GM23338 (cell line): ENCODE measurements around the gene TIAM1. TPM values are rescaled to one million over a fixed set of nuclear protein-coding genes. Genes with fewer than 3 reads are reported as not detected.

Source experiments
- ATAC-seq: fragments of 200-7000 bp; cut with Tn5 transposase; 3 replicates; pipeline ENCODE4 v1.9.1; 2020
- DNase-seq: peaks from one replicate; pipeline ENCODE4 v3.0.0-alpha.2; 2015; ENCODE audit warnings: low spot score
- H2AFZ ChIP-seq: fragments of 200-600 bp; sonication (generic); 2 replicates; pipeline ENCODE4 v1.8.0; 2016; ENCODE audit warnings: antibody characterized with exemption, mild to moderate bottlenecking, moderate library complexity
- H3F3A ChIP-seq: fragments of 200-600 bp; sonication (generic); replicated peaks from 2 replicates; pipeline ENCODE4 v1.8.0; 2017; ENCODE audit warnings: antibody characterized with exemption, mixed run types, low read depth
- H3K27ac ChIP-seq: fragments of 200-600 bp; sonication (generic); 2 replicates; pipeline ENCODE4 v1.6.1; 2016; ENCODE audit warnings: low read depth
- H3K27me3 ChIP-seq: fragments of 200-600 bp; sonication (generic); 2 replicates; pipeline ENCODE4 v1.8.0; 2016; ENCODE audit warnings: mild to moderate bottlenecking, mixed run types, moderate library complexity; ENCODE audit not compliant: insufficient read depth
- H3K36me3 ChIP-seq: fragments of 200-600 bp; sonication (generic); 2 replicates; pipeline ENCODE4 v1.8.0; 2016; ENCODE audit warnings: mild to moderate bottlenecking; ENCODE audit not compliant: insufficient read depth
- H3K4me1 ChIP-seq: fragments of 200-600 bp; sonication (generic); 2 replicates; pipeline ENCODE4 v1.8.0; 2016; ENCODE audit warnings: mild to moderate bottlenecking, moderate library complexity; ENCODE audit not compliant: insufficient read depth
- H3K4me2 ChIP-seq: fragments of 200-600 bp; sonication (generic); 2 replicates; pipeline ENCODE4 v1.7.1; 2017; ENCODE audit warnings: mixed run types
- H3K4me3 ChIP-seq: fragments of 200-600 bp; sonication (generic); 2 replicates; pipeline ENCODE4 v1.6.1; 2016; ENCODE audit warnings: mixed run types
- H3K79me2 ChIP-seq: fragments of 200-600 bp; sonication (generic); replicated peaks from 2 replicates; pipeline ENCODE4 v1.8.0; 2017; ENCODE audit warnings: mild to moderate bottlenecking; ENCODE audit not compliant: insufficient read depth
- H3K9me2 ChIP-seq: fragments of 200-600 bp; sonication (generic); 2 replicates; pipeline ENCODE4 v1.8.0; 2017; ENCODE audit not compliant: insufficient read depth
- H4K20me1 ChIP-seq: fragments of 200-600 bp; sonication (generic); replicated peaks from 2 replicates; pipeline ENCODE4 v1.8.0; 2017; ENCODE audit warnings: mild to moderate bottlenecking; ENCODE audit not compliant: insufficient read depth
- H3K27ac Mint-ChIP-seq: 2 replicates; pipeline ENCODE4 v1.8.0; 2020; ENCODE audit warnings: inconsistent platforms, mild to moderate bottlenecking, moderate library complexity, mixed read lengths
- H3K27me3 Mint-ChIP-seq: 3 replicates; pipeline ENCODE4 v1.8.0; 2022; ENCODE audit warnings: low read depth, mild to moderate bottlenecking, moderate library complexity, mixed read lengths, inconsistent platforms; ENCODE audit not compliant: insufficient read depth, poor library complexity
- H3K36me3 Mint-ChIP-seq: 3 replicates; pipeline ENCODE4 v1.8.0; 2021; ENCODE audit warnings: low read depth, mild to moderate bottlenecking, inconsistent platforms, moderate library complexity, mixed read lengths
- H3K4me1 Mint-ChIP-seq: 3 replicates; pipeline ENCODE4 v1.8.0; 2020; ENCODE audit warnings: mild to moderate bottlenecking, inconsistent platforms, mixed read lengths
- H3K4me3 Mint-ChIP-seq: 3 replicates; pipeline ENCODE4 v1.8.0; 2021; ENCODE audit warnings: moderate library complexity, mild to moderate bottlenecking, inconsistent platforms, mixed read lengths
- H3K9me3 Mint-ChIP-seq: 3 replicates; pipeline ENCODE4 v1.8.0; 2020; ENCODE audit warnings: moderate library complexity, mild to moderate bottlenecking, inconsistent platforms, mixed read lengths
- POLR2AphosphoS5 ChIP-seq: IDR thresholded peaks from 2 replicates; pipeline ENCODE4 v1.6.1; 2016; ENCODE audit warnings: antibody characterized with exemption, low read depth
- STAT1 ChIP-seq: IDR thresholded peaks from one replicate; pipeline ENCODE4 v1.6.1; 2016; ENCODE audit warnings: antibody characterized with exemption; ENCODE audit not compliant: unreplicated experiment
- ZNF331 ChIP-seq: fragments of 250-450 bp; sonication (Bioruptor Pico); IDR thresholded peaks from 2 replicates; pipeline ENCODE4 v1.5.0; 2020; ENCODE audit warnings: low read depth, mild to moderate bottlenecking, moderate library complexity
- polyA plus RNA-seq: library from polyadenylated mRNA; unstranded; fragments of >200 nt; fragmentation: Nextera tagmentation; extraction: Ambion mirVana; gene quantifications from 2 replicates; pipeline ENCODE4 v1.2.1, GENCODE V29; 2016
- total RNA-seq: library from RNA; depleted of rRNA; stranded (reverse); fragments of >200 nt; shearing (Covaris generic); gene quantifications from 2 replicates; pipeline ENCODE4 v1.2.3, GENCODE V29; 2014
- TF ChIP-seq, protein P1 (sequence below): IDR thresholded peaks from 2 replicates; pipeline ENCODE4 v1.6.1; 2016; ENCODE audit warnings: antibody characterized with exemption
- TF ChIP-seq, protein P2 (sequence below): IDR thresholded peaks from one replicate; pipeline ENCODE4 v1.6.1; 2018; ENCODE audit warnings: antibody characterized with exemption; ENCODE audit not compliant: unreplicated experiment
- TF ChIP-seq, protein P3 (sequence below), 2 experiments: fragments of 200-600 bp in 1 of 2; sonication (generic) in 1 of 2; conservative IDR thresholded peaks; 2 replicates each; pipeline versions ENCODE4 v1.5.1 to v1.6.1; 2016 to 2017; ENCODE audit warnings: antibody characterized with exemption in 2 of 2, low read depth in 2 of 2, mild to moderate bottlenecking in 2 of 2, moderate library complexity in 1 of 2
- TF ChIP-seq, protein P4 (sequence below): fragments of 250-450 bp; sonication (Bioruptor Pico); IDR thresholded peaks from 2 replicates; pipeline ENCODE4 v1.5.0; 2020; ENCODE audit warnings: mild to moderate bottlenecking, moderate library complexity

Gene TIAM1
- total and polyA plus RNA-seq, 2 experiments from 2014 or later, result 18.5 to 20.0 TPM

DNA sequence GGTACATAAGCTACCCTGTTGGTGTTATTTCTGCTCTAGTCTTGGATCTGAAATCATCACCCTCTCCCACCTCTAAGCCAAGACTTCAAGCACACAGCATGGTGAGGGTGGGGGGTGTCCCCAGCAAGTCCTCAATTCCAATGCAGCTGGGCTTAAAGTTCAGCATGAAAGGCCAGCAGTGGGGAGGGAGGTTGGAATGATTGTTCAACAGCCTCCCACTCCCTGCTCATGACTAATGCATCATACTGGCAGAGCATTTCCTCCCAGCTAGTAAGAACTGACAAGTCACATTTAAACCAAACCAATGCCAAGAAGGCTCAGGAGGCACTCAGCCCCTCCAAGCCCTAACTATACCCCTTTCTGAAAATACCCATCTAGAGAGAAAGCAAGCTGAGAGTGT, 50.1 kb downstream of the TIAM1 start:
- H2AFZ ChIP-seq, result no peak overlapping the region
- peaks cover 3% of the 10 kb centered on the region; the same call in 1 of the 2 replicates for H3K4me1 ChIP-seq
- no peaks in the 10 kb centered on the region for H3K36me3 Mint-ChIP-seq
- no peaks in the 10 kb centered on the region for H3K9me3 Mint-ChIP-seq
- no peaks in the 10 kb centered on the region for H3K36me3 ChIP-seq
- no peak overlapping the region for H3K4me2 ChIP-seq
- no peak for DNase-seq
- H3K27ac Mint-ChIP-seq, result no peak overlapping the region; the same call in 1 of the 2 replicates
- no peaks in the 10 kb centered on the region; the same call in 1 of the 2 replicates for H3K79me2 ChIP-seq
- H4K20me1 ChIP-seq, result no peaks in the 10 kb centered on the region
- H3F3A ChIP-seq, result no peaks in the 10 kb centered on the region
- no peak overlapping the region for H3K4me3 ChIP-seq
- H3K27ac ChIP-seq, result no peak overlapping the region
- TF ChIP-seq, protein P1, sequence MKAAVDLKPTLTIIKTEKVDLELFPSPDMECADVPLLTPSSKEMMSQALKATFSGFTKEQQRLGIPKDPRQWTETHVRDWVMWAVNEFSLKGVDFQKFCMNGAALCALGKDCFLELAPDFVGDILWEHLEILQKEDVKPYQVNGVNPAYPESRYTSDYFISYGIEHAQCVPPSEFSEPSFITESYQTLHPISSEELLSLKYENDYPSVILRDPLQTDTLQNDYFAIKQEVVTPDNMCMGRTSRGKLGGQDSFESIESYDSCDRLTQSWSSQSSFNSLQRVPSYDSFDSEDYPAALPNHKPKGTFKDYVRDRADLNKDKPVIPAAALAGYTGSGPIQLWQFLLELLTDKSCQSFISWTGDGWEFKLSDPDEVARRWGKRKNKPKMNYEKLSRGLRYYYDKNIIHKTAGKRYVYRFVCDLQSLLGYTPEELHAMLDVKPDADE, result no peak
- TF ChIP-seq, protein P2, sequence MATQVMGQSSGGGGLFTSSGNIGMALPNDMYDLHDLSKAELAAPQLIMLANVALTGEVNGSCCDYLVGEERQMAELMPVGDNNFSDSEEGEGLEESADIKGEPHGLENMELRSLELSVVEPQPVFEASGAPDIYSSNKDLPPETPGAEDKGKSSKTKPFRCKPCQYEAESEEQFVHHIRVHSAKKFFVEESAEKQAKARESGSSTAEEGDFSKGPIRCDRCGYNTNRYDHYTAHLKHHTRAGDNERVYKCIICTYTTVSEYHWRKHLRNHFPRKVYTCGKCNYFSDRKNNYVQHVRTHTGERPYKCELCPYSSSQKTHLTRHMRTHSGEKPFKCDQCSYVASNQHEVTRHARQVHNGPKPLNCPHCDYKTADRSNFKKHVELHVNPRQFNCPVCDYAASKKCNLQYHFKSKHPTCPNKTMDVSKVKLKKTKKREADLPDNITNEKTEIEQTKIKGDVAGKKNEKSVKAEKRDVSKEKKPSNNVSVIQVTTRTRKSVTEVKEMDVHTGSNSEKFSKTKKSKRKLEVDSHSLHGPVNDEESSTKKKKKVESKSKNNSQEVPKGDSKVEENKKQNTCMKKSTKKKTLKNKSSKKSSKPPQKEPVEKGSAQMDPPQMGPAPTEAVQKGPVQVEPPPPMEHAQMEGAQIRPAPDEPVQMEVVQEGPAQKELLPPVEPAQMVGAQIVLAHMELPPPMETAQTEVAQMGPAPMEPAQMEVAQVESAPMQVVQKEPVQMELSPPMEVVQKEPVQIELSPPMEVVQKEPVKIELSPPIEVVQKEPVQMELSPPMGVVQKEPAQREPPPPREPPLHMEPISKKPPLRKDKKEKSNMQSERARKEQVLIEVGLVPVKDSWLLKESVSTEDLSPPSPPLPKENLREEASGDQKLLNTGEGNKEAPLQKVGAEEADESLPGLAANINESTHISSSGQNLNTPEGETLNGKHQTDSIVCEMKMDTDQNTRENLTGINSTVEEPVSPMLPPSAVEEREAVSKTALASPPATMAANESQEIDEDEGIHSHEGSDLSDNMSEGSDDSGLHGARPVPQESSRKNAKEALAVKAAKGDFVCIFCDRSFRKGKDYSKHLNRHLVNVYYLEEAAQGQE, result no peak
- TF ChIP-seq, protein P3, sequence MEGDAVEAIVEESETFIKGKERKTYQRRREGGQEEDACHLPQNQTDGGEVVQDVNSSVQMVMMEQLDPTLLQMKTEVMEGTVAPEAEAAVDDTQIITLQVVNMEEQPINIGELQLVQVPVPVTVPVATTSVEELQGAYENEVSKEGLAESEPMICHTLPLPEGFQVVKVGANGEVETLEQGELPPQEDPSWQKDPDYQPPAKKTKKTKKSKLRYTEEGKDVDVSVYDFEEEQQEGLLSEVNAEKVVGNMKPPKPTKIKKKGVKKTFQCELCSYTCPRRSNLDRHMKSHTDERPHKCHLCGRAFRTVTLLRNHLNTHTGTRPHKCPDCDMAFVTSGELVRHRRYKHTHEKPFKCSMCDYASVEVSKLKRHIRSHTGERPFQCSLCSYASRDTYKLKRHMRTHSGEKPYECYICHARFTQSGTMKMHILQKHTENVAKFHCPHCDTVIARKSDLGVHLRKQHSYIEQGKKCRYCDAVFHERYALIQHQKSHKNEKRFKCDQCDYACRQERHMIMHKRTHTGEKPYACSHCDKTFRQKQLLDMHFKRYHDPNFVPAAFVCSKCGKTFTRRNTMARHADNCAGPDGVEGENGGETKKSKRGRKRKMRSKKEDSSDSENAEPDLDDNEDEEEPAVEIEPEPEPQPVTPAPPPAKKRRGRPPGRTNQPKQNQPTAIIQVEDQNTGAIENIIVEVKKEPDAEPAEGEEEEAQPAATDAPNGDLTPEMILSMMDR (conservative IDR thresholded peaks at IDR 0.05; ENCODE audit: low read depth in 2 of 2), result no peak
- TF ChIP-seq POLR2AphosphoS5 (no peak), STAT1 (no peak), ZNF331 (CRISPR knock-in tag) (no peak)
- TF ChIP-seq, protein P4, sequence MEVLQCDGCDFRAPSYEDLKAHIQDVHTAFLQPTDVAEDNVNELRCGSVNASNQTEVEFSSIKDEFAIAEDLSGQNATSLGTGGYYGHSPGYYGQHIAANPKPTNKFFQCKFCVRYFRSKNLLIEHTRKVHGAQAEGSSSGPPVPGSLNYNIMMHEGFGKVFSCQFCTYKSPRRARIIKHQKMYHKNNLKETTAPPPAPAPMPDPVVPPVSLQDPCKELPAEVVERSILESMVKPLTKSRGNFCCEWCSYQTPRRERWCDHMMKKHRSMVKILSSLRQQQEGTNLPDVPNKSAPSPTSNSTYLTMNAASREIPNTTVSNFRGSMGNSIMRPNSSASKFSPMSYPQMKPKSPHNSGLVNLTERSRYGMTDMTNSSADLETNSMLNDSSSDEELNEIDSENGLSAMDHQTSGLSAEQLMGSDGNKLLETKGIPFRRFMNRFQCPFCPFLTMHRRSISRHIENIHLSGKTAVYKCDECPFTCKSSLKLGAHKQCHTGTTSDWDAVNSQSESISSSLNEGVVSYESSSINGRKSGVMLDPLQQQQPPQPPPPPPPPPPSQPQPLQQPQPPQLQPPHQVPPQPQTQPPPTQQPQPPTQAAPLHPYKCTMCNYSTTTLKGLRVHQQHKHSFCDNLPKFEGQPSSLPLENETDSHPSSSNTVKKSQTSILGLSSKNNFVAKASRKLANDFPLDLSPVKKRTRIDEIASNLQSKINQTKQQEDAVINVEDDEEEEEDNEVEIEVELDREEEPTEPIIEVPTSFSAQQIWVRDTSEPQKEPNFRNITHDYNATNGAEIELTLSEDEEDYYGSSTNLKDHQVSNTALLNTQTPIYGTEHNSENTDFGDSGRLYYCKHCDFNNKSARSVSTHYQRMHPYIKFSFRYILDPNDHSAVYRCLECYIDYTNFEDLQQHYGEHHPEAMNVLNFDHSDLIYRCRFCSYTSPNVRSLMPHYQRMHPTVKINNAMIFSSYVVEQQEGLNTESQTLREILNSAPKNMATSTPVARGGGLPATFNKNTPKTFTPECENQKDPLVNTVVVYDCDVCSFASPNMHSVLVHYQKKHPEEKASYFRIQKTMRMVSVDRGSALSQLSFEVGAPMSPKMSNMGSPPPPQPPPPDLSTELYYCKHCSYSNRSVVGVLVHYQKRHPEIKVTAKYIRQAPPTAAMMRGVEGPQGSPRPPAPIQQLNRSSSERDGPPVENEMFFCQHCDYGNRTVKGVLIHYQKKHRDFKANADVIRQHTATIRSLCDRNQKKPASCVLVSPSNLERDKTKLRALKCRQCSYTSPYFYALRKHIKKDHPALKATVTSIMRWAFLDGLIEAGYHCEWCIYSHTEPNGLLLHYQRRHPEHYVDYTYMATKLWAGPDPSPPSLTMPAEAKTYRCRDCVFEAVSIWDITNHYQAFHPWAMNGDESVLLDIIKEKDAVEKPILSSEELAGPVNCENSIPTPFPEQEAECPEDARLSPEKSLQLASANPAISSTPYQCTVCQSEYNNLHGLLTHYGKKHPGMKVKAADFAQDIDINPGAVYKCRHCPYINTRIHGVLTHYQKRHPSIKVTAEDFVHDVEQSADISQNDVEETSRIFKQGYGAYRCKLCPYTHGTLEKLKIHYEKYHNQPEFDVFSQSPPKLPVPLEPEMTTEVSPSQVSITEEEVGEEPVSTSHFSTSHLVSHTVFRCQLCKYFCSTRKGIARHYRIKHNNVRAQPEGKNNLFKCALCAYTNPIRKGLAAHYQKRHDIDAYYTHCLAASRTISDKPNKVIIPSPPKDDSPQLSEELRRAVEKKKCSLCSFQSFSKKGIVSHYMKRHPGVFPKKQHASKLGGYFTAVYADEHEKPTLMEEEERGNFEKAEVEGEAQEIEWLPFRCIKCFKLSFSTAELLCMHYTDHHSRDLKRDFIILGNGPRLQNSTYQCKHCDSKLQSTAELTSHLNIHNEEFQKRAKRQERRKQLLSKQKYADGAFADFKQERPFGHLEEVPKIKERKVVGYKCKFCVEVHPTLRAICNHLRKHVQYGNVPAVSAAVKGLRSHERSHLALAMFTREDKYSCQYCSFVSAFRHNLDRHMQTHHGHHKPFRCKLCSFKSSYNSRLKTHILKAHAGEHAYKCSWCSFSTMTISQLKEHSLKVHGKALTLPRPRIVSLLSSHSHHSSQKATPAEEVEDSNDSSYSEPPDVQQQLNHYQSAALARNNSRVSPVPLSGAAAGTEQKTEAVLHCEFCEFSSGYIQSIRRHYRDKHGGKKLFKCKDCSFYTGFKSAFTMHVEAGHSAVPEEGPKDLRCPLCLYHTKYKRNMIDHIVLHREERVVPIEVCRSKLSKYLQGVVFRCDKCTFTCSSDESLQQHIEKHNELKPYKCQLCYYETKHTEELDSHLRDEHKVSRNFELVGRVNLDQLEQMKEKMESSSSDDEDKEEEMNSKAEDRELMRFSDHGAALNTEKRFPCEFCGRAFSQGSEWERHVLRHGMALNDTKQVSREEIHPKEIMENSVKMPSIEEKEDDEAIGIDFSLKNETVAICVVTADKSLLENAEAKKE, result no peak
- peaks cover 9% of the 10 kb centered on the region for H3K27me3 Mint-ChIP-seq
- H3K4me1 Mint-ChIP-seq, result peaks cover 6% of the 10 kb centered on the region; the same call in 2 of the 3 replicates
- H3K4me3 Mint-ChIP-seq, result no peak overlapping the region
- H3K27me3 ChIP-seq, result no peaks in the 10 kb centered on the region
- no peak for ATAC-seq
- H3K9me2 ChIP-seq, result peaks cover 4% of the 10 kb centered on the region; the same call in 1 of the 2 replicates
